Kasumi-1 (cell line): Measurements from ENCODE around the gene SPG21.
A peak's percentile ranks its signal among the peaks of the same experiment; 100 is the strongest.
"Not testable (repeated sequence)": the region's sequence is repeated elsewhere in the genome, so short reads cannot be mapped to it uniquely, and the experiment has no call there.

Source experiments
- DNase-seq, 2 experiments: peaks; one replicate each; lab custom pipeline; 2025; lab: John Stamatoyannopoulos, UW

Gene SPG21, protein sequence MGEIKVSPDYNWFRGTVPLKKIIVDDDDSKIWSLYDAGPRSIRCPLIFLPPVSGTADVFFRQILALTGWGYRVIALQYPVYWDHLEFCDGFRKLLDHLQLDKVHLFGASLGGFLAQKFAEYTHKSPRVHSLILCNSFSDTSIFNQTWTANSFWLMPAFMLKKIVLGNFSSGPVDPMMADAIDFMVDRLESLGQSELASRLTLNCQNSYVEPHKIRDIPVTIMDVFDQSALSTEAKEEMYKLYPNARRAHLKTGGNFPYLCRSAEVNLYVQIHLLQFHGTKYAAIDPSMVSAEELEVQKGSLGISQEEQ

DNA sequence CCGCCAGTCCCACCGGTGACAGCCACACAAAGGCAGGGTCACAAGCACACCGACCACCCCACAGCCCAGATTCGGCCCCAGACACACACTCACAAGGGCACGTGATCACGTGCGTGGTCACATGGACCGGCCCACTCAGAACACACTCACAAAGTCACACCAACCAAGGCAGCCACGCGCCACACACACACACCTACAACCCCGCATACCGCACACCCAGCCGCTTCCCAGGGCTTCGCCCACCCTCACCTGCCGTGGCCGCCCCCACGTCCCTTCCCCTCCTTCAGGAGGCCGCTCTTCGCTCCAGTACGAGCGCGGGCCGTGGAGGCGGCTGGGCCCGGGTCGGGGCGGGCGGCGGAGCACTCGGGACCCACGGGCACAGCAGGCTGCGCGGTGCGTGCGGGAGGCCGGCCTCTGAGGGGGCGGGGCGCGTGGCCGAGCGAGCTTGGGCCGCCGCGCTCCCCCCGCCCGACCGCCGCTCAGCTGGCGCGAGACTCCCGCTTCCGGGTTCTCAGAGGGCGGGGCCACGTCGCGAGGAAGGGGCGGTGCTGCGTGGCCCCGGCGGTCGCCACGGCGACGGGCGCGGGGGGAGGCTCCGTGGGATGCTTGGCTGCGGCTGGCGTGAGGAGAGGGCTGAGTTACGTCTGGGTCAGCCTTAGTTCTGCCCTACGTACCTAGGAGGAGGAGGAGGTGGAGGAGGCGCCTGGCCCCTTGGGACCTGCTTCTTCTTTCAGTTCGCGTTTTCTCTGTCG, at the start of gene SPG21:
TSS of gene SPG21 (minus strand) at position 499 of the 752 bp plus-strand sequence. CDS start 6,345 bp downstream, outside the sequence.
- peak; percentile 89 to 94 for DNase-seq

DNA sequence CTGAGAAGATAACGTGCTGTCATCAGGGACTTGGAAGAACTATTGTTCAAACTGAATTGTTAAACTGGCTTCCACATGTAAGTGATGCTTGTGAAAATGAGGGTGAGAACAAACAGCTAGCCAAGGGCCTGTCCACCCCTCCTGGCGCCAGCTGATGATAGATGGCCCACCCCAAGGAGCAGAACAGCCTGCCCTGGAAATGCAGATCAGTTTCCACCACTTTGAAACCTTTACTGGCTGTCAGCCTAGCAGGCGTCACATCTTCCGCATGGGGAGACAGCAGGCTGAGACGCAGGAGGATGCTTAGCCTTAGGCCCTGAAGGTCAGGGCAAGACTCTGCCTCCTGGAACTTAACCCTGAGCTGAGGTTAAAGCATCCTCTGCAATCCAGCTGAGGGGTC, 49.1 kb upstream of the SPG21 start:
- no peak for DNase-seq

DNA sequence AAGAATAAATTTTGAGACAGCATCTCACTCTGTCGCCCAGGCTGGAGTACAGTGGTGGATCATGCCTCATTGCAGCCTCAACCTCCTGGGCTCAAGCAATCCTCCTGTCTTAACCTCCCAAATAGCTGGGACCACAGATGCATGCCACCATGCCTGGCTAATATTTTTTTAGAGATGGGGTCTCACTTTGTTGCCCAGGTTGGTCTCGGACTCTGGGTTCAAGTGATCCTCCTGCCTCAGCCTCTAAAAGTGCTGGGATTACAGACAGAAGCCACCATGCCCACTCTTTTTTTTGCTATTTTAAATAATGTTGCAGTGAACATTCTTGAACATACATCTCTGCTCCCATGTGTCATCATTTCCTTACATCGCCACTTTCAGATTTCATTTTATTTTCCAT, 48.7 kb upstream of the SPG21 start:
- no peak for DNase-seq

DNA sequence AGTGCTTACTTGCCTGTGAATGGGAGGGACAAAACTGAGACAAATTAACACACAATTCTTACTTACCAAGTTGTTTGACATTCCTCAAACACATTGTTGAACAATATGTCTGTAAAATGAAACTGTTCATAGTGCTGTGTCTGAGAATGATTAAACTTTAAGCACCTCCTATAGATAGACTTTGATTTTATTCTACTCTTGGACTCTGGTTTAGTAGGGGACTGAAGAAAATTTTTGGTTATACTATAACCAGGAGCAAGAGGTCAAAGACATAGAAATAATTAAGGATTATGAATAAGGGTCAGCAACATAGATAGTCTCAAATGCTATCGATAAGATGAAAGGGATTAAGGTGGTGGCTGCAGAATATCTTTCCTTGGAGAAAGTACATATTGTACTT, 47.6 kb upstream of the SPG21 start:
- DNase-seq: no peak

DNA sequence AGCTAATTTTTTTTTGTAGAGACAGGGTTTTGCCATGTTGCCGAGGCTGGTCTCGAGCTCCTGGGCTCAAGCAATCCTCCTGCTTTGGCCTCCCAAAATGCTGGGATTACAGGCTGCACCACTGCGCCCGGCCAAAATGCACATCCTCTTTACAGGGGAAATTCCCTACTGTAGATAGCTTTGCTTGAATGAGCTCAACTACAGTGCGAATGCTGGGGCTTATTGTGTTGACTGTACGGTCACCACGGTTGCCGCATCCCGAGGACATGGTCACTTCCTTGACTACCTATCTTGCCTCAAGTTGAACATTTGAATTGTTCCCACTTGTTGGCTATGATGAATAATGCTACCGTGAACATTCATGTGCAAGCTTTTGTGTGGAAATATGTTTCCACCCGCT, 45.0 kb upstream of the SPG21 start:
- DNase-seq: no peak

DNA sequence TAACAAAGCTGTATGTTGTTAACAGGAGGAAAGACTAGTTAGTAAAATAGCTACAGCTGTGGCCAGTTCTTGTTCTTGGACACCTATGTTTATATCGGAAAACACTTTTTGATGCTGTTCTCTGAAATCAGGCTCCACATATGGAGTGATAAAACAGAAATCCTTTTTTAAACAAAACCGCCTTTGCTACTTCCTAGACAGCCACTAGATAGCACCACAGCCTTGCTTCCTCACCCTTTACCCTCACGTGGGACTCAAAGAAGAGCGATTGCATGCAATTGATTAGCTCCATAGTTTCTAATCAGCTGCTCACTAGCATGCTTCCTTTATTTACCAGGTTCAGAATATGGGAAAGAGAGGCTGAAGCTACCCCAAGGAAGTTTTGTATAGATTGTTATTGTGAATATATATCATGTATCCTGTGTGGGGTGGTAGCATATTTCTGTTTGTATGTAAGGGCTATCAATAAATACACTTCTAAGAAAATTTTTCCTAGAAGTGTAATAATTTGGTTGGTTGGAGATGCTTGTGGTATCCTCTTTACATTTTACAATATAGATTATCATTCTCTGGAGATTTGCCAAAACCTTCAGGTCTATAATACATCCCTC, 44.0 kb upstream of the SPG21 start:
- DNase-seq: peak; percentile 75 to 93

DNA sequence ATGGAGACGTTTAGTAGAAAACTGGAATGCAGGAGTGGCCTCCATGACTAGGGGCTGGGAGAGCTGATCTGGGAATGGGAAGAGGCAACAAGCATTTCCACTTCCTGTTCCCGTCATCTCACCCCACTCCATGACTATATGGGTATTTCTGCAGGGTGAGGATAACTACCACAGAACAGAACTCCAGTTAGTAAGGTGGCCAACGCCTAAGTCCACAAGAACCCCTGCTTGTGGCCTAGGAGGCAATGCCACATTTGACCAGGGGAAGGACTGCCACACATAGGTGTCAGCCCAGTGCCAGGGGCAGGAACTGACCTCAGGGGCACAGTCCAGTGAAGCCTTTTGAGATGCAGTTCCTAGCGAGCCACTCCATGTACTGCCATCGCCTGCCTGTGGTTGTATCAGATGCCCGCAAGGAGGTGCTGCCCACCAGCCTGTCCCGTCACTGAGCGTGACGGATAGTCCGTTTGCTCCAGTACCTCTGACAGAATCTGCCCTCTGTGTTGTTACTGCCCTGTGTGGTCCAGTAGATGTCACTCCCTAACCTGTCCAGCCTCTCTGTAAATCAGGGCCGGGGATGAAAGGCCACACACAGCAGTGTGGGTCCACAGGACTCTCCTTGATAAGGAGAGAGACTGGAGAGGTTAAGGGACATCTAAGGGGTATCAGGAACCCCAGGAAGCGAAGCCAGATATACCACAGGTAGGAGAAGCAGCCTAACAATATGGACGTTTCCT, 43.3 kb upstream of the SPG21 start:
- DNase-seq: peak; percentile 68 to 70

DNA sequence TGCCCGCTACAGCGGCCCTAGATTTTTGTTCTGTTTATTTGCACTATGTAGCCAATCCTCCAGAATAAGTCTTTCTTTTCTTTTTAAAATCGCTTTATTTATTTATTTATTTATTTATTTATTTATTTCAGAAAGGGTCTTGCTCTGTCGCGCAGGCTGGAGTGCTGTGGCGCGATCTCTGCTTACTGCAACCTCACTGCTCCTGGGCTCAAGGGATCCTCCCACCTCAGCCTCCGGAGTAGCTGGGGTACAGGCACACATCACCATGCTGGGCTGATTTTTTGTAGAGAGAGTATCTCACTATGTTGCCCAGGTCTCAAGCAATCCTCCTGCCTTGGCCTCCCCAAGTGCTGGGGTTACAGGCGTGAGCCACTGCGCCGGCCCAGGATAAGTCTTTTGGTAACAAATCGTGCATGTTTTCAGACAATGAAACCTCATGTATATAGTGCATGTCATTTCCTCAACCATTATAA, 40.1 kb upstream of the SPG21 start:
- DNase-seq: no peak

DNA sequence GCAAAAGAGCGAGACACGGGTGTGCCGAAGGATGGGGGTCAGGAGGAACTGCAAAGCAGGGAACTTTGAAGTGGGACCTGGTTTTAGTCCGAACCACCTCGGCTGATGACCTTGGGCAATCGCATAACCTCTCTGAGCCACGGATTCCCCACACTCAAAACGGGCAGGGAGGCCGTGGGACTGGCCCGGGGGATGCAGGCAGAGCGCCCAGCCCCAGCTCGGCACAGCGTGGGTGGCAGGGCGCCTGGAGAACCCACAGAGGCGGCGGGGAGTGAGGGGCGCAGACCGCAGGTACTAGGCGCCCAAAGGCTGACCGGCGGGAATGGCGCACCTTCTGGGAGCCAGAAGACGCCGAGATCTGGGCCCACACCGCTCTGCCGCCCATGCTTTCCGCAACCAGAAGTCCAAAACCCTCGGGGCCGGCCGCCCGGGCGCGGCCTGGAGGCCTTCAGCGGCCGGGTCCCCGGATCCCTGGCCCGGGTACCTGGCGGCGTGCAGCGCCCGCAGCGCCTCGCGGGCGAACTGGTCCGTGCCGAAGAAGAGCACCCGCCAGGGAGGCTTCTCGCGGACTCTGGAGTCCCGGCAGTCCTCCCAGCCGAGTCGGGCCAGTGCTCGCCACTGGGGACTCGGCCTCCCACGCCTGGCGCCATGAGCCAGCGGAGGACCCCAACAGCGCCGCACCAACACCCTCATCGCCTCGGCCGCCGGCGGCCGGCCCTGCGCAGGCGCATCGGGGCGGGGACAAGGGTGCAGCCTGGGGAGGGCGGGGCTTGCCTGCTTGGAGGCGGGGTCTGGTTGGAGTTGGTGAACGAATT, 39.4 kb upstream of the SPG21 start, which contains the start of gene MTFMT:
TSS of gene MTFMT (minus strand) at position 719 of the 815 bp plus-strand sequence. CDS start at position 693, 26 bp downstream.
- DNase-seq: peak; percentile 69 to 74

DNA sequence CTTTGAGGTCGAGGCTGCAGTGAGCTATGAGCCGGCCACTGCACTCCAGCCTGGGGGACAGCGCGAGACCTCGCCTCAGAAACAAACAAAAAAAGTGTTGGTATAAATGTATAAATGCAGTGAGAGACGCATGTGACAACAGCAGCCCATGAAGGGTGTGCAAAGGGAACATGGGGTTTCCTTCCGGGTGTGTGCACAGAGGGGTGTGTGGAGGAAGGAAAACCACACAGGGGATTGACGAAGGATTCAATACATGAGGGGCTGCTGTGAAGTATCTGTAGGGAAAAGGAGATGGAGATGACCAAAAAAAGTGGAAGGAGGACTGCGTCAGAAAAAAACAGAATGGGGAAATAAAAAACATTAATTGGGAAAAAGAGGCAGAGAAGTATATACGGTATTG, 38.6 kb upstream of the SPG21 start:
- DNase-seq: peak in 1 of 2 experiments; percentile 21

DNA sequence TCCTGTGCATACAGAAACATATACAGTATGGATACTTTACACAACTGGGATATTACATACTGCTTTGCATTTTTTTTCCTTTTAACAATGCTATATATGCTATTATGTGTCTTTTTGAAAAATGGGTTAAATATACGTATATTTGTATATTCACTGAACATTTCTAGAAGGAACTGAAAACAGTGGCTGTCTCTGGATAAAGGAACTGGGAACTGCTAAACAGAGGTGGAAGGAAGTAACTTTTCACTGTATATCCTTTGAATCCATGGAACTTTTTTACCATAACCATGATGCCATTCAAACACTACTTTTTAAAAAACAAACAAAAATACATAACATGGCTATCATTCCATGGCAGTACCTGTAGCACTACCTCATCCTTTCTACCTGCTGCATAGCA, 37.9 kb upstream of the SPG21 start:
- DNase-seq: no peak

DNA sequence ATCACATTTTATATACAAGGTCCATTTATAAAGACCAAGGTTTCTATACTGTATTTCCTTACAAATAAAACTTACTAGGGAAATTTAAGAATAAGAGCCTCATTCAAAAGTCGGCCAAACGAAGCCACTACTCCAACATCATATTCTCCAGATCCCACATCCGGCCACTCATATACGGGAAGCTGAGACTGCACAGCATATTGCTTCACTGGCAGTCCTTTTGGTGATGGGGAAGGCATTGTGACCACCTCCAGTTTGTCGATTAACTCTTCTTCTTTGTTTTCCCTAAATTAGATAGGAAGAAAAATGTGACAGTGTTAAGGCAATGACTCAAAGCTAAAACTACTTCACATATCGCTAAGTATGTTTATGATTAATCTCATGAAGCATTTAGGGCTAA, 37.0 kb upstream of the SPG21 start:
- no peak for DNase-seq

DNA sequence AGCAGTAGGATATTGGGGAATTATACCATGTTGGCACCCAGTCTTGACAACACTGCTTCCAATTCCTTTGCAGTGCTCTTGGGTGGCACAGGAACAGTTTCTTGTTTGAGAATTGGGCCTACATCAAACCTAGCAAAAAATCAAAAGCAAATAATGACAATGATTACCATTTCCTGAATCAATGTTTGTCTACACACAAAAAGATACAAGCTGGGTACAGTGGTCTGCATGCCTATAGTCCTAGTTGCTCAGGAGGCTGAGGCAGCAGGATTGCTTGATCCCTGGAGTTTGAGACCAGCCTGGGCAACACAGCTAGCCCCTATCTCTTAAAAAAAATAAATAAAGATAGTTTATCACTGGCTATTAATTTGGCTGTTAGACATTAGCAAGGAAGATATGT, 31.8 kb upstream of the SPG21 start:
- DNase-seq: no peak

DNA sequence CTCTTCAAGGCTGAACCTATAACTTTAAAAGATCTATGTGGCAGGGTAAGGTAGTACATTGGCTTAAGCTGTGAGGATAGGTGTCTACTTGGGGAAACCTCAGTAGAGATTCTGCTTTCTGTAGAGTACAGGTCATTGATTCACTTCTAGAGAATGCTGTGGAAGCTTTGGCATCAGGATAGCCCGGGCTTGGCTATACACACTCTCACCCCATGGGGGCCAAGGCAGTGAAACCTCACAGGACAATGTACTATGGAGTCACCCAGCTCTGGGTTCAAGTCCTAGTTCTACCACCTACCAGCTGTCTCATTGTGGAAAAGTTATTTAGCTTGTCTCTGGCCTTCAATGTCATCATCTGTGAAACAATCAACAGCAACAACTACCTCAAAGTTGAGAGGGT, 30.7 kb upstream of the SPG21 start:
- DNase-seq: no peak

DNA sequence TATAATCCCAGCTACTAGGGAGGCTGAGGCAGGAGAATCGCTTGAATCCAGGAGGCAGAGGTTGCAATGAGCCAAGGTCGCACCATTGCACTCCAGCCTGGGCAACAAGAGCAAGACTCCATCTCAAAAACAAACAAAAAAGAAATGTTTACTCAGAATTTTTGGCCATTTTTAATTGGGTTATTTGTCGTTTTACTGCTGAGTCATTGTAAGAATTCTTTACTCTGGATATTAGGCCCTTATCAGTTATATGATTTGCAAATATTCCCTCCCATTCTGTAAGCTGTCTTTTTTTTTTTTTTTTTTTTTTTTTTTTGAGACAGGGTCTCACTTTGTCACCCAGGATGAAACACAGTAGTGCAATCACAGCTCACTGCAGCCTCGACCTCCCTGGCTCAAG, 21.5 kb upstream of the SPG21 start:
- DNase-seq: not testable (repeated sequence)

DNA sequence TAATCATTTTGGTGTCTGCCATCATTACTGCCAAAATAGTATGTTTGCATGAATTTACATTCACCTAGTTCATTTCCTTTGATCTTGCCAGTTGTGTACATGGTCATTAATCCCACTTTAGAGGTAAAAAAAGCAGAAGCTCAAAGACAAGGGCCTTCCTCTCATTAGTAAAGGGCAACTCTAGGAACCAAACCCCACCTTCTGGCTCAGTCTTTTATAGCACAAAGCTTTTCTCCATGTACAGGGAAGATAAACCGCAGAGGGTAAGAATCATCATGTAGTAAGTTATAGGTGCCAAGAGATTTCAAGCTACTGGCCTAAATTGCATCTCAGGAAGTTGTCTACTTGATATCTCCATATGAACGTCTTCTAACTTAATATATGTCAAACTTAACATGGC, 19.3 kb upstream of the SPG21 start:
- peak; percentile 82 to 88 for DNase-seq

DNA sequence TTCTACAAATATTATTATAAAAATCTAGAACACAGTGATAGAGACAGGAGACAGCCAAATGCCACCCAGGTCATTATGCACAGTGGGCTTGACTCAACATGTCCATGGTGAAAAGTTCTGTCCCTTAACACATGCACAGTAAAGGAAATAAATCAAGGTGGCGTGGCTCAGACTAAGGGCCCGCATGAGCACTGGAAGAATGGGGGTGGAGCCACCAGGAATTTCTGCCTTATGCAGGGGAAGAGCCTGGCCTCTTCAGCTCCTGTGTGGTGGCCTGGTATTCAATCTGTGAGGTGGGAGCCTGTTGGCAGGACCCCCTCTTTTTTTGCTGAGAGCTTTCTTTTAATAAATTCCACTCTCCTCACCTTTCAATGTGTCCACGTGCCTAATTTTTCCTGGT, 17.2 kb upstream of the SPG21 start:
- DNase-seq: no peak

DNA sequence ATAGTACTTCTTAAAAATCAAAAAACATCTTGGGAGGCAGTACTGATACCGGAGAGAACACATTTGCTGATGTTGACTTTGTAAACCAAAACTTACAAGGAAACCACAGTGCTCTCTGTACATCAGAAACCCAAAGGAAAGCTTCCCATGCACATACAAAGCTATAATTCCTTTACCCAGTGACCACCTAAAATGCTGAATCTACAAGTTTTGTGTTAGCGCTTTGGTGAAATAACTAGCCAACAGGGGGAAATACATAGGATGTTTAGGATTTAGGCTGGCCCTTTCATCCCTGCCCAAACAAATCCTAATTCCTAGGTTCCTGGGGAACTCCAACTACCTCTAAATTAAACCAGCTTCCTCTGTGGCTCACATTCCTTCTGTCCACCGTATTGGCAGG, 15.3 kb upstream of the SPG21 start:
- DNase-seq: no peak

DNA sequence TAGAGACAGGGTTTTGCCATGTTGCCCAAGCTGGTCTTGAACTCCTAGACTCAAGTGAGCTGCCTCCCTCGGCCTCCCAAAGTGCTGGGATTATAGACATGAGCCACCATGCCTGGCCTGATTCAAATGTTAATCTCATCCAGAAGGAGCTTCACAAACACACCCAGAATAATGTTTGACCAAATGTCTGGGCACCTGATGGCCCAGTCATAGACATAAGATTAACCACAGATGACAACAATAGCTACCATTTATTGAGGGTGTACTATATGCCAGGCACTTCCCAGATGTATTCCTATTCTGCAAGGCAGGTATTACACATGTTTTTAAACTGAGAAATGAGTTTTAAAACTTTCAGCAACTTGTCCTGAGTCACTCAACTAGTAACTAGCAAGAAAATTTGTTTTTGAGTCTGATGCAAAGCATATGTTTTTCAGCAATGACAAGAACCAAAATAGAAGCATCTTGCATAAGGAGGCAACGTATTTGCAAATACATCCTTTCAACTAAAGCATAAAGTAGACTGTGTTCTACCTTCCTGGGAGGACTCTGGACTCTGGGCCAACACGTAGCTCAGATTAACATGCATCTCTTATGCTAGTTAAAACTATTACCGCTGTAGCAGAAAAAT, 8.1 kb upstream of the SPG21 start:
- DNase-seq: no peak

DNA sequence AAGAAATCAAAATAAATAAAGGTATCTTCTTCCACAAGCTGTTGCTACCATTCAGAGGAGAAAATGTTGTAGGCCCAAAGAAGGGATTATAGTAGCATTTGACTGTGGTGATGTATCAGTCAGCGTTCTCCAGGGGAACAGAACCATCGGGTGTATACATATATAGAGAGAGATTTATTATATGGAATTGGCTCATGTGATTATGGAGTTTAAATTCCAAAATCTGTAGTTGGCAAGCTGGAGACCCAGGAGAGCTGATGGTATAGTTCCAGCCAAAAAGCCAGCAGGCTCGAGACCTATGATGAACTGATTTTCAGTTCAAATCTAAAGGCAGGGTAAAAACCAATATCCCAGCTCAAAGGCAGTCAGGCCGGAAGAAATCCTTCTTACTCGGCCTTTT, 7.4 kb upstream of the SPG21 start:
- DNase-seq: no peak

DNA sequence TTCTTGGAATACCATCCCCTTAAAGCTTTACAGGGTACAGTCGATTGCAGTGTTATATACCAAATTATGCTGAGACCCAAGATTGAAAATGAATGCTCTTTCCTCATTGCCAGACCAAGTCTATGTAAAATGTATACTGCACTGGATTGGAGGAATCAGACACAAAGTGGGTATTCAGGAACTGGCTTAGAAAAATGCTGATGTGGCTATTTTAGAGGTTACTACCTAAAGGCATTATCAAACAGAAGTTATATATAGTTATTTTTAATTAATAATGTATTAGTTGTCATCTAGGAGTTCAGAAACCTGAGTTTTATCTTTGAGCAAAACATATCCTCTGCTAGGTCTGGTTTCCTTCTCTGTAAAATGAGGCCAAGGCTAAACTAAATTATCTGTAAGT, 3.6 kb upstream of the SPG21 start:
- no peak for DNase-seq
